Fibroblast of pulmonary artery (primary cell): ENCODE data around the gene CLTA.
"Not testable (repeated sequence)": the region's sequence is repeated elsewhere in the genome, so short reads cannot be mapped to it uniquely, and the experiment has no call there.

ENCODE experiments used
- DNase-seq: peaks from one replicate; pipeline ENCODE4 v3.0.0-alpha.2; 2010; ENCODE audit warnings: low read depth
- H3K4me3 ChIP-seq: replicated peaks from 2 replicates; pipeline ENCODE4 v1.5.1; 2011; ENCODE audit warnings: low read depth, mild to moderate bottlenecking, control low read depth, low read length, moderate library complexity
- TF ChIP-seq, protein P1 (sequence below): IDR thresholded peaks from 2 replicates; pipeline ENCODE4 v1.5.1; 2011; ENCODE audit warnings: mild to moderate bottlenecking, control low read depth, low read length, inconsistent platforms; ENCODE audit errors: missing control alignments

The CLTA gene

DNA sequence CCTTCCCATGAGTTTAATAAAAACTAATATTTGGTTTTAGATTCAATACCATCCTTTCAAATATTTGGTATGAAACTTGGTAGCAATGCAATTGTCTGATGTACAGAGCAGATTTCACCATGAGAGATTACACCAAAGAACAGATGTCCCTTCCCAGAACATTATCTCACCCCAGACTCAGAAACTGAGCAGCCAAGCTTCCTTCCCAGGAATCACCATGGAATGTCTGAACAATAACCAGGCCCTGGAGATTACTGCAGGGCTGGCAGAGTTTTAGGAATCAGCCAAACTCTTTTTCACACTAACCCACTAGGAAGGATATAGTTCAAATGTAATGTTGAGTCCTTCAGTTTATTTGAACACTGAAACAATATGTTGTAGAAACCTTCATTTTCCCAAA, 23.9 kb downstream of the CLTA start:
- TF ChIP-seq, protein P1, sequence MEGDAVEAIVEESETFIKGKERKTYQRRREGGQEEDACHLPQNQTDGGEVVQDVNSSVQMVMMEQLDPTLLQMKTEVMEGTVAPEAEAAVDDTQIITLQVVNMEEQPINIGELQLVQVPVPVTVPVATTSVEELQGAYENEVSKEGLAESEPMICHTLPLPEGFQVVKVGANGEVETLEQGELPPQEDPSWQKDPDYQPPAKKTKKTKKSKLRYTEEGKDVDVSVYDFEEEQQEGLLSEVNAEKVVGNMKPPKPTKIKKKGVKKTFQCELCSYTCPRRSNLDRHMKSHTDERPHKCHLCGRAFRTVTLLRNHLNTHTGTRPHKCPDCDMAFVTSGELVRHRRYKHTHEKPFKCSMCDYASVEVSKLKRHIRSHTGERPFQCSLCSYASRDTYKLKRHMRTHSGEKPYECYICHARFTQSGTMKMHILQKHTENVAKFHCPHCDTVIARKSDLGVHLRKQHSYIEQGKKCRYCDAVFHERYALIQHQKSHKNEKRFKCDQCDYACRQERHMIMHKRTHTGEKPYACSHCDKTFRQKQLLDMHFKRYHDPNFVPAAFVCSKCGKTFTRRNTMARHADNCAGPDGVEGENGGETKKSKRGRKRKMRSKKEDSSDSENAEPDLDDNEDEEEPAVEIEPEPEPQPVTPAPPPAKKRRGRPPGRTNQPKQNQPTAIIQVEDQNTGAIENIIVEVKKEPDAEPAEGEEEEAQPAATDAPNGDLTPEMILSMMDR = no peak
- no peak overlapping the region for H3K4me3 ChIP-seq
- DNase-seq = peak; percentile 74

DNA sequence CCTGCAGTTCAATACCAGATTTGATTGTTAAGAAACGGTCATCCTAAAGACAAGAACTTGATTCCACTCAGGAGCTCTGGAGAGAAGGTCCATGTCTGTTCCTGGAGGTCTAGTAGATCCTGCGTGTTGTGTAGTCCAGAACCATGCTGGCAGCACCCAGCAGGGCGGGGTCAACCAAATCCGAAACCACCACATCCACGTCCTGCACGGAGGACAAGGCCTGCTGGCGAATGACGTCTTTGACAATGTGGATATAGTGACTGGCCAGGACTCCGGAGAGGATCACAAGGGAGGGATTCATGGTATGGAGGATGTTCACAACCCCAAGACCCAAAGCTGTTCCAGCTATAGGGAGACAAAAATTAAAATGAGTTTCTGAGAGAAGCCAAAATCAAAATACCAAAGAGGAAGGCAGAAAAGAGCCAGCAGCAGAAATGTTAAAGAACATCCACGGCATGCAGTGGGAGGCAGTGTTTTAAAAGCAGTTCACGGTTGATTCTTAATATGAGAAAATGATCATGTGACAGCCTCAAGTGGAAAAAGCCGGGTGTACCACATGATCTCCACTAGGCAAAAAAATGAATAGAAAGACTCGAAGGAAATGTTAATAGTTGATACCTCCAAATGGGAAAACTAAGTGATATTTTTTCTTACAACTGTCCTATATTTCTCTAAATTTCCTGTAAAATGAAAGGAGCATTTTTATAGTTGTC, 26.7 kb downstream of the CLTA start:
- no peak overlapping the region for H3K4me3 ChIP-seq
- no peak for DNase-seq
- TF ChIP-seq, protein P1 = no peak

DNA sequence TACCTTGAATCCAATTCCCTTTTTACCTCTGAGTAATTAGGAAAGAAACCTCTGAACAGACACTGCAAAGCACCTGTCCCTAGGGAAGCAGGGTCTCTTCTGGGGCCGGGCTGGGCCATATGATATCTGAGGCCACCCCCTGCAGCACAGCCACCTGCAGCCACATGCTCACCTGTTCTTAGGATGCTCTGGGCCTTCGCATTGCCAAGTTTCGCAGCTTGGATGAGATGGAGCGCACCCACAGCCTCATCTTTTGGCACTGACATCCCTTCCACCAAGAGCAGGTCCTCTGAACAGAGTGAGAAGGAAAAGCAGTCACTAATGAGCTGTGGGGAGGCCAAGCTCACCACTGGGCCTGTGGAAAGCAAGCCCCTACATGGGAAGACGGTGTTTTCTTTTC, 27.3 kb downstream of the CLTA start:
- no peak for DNase-seq
- H3K4me3 ChIP-seq = no peak overlapping the region
- TF ChIP-seq, protein P1 = no peak

DNA sequence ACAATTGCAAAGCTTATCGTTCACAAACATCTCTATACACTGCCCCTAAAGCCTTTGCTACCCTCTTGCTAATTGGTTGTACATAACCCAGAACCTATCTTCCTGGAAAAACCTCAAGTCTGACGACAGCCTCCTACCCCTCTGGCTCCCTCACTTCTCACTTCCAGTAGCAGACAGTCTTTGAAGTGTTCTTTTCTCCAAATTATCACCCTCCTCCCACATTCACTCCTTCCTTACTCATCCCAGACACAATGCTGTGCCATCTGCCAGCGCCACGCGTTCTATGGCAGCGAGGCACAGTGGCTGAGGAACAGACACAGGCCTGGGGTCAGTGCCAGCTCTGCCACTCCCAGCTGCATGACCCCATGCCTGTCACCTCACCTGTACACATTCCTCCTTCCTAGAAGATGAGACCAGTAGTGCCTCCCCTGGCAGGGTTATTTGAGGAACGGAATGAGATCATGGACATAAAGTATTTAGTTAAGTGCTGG, 27.7 kb downstream of the CLTA start:
- no peak for DNase-seq
- H3K4me3 ChIP-seq = no peak overlapping the region
- TF ChIP-seq, protein P1 = no peak

DNA sequence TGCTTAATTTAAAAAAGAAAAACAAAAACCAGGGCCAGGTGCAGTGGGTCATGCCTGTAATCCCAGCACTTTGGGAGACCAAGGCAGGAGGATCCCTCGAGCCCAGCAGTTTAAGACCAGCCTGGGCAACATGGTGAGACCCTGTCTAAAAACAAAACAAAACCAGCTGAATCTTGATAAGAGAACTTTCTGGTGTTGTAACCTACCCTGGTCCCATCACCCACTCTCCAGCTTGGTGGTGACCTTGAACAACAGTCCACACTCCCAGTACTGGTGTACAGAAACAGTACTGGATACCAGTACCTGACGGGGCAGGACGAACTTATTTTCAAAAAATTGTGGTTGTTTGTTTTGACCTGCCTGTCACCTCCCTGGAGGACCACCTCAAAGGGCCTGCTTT, 30.9 kb downstream of the CLTA start:
- DNase-seq = no peak
- TF ChIP-seq, protein P1 = no peak
- no peak overlapping the region for H3K4me3 ChIP-seq

DNA sequence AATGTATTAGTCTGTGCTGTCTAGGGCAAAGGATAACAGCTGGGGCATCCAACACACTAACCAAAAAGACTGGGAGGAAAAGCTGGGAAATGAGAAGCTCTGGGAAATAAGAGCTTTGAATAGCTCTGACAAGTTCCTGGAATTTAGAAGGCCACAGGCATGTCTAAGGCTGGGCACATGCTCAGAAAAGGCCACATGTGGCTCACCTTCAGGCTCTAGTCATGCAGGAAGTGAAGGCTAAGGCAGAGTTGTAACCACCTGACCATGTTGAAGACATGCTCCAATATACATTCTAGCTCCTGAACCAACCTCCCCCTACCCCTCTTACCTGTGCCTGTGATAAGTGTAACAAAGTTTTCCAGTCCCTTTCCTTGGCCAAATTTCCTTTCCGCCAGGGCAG, 31.7 kb downstream of the CLTA start:
- TF ChIP-seq, protein P1 = no peak
- H3K4me3 ChIP-seq = no peak overlapping the region
- DNase-seq = no peak

DNA sequence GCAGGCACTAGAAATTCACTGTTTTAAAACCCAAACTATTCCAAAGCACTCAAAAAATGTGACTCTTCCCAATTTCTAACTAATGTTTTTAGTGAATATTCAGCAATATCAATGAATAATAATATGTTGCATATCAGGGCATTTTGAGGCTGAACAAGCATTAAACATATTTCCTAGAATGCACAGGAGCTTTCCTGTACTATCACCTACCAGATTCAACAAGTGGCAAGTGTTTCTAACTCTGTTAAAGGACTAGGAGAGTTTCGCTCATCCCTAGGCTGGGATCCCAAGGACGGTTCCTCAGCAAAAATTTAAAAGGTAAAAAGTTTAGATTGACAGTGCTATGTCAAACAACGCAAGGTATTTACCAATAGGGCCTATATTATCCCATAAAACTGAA, 46.5 kb downstream of the CLTA start:
- DNase-seq = no peak
- H3K4me3 ChIP-seq = no peak overlapping the region
- TF ChIP-seq, protein P1 = no peak

DNA sequence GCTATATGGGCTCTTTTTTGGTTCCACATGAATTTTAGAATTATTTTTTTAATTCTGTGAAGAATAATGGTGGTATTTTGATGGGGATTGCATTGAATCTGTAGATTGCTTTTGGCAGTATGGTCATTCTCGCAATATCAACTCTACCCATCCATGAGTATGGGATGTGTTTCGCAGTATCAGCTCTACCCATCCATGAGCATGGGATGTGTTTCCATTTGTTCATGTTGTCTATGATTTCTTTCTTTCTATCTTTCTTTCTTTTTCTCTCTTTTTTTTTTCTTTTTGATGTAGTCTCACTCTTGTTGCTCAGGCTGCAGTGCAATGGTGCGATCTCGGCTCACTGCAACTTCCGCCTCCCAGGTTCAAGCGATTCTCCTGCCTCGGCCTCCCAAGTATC, 48.5 kb downstream of the CLTA start:
- H3K4me3 ChIP-seq, DNase-seq: not testable (repeated sequence)

DNA sequence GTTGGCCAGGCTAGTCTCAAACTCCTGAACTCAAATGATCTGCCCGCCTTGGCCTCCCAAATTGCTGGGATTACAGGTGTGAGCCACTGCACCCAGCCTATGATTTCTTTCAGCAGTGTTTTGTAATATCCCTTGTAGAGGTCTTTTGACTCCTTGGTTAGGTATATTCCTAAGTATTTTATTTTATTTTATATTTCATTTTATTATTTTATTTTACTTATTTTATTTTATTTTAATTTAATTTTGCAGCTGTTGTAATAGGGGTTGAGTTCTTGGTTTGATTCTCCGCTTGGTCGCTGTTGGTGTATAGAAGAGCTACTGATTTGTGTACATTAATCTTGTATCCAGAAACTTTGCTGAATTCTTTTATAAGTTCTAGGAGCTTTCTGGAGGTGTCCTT, 49.0 kb downstream of the CLTA start:
- H3K4me3 ChIP-seq = not testable (repeated sequence)

More for the DNA sequence above, 49.0 kb downstream of the CLTA start:
- not testable (repeated sequence) for DNase-seq
